Duodenal mucosa (tissue), 2 donors: ENCODE data around the gene GLIS1.

ENCODE experiments used
- H3K27ac ChIP-seq: one replicate; pipeline ENCODE4 v1.7.0; 2013; ENCODE audit warnings: low read depth, low read length
- H3K27me3 ChIP-seq, 2 donors: one replicate each; pipeline ENCODE4 v1.7.0; 2013; ENCODE audit warnings: low read length in 2 of 2, control low read depth in 1 of 2; ENCODE audit not compliant: insufficient read depth in 2 of 2, control insufficient read depth in 1 of 2
- H3K36me3 ChIP-seq, 2 donors: one replicate each; pipeline ENCODE4 v1.7.0; 2013; ENCODE audit warnings: low read length in 2 of 2, control low read depth in 1 of 2; ENCODE audit not compliant: insufficient read depth in 2 of 2, control insufficient read depth in 1 of 2
- H3K4me1 ChIP-seq, 2 donors: one replicate each; pipeline ENCODE4 v1.7.0; 2013; ENCODE audit warnings: low read length in 2 of 2, control low read depth in 1 of 2; ENCODE audit not compliant: insufficient read depth in 2 of 2, control insufficient read depth in 1 of 2
- H3K4me3 ChIP-seq, 2 donors: one replicate each; pipeline ENCODE4 v1.7.0; 2013; ENCODE audit warnings: low read length in 2 of 2, low read depth in 1 of 2
- H3K9ac ChIP-seq, 2 donors: one replicate each; pipeline ENCODE4 v1.7.0; 2013; ENCODE audit warnings: low read length in 2 of 2, low read depth in 1 of 2
- H3K9me3 ChIP-seq, 2 donors: one replicate each; pipeline ENCODE4 v1.7.0; 2013; ENCODE audit warnings: low read length in 2 of 2, control low read depth in 1 of 2; ENCODE audit not compliant: control insufficient read depth in 1 of 2

GLIS1 gene

GRCh38 chr1:53505401-53505800 is 233.6 kb downstream of the GLIS1 start:
- H3K36me3 ChIP-seq: no peaks in the 10 kb centered on the region
- H3K9ac ChIP-seq: no peak overlapping the region
- H3K4me1 ChIP-seq: no peaks in the 10 kb centered on the region
- no peak overlapping the region for H3K4me3 ChIP-seq
- peaks cover 0 to 4% of the 10 kb centered on the region in 2 donors for H3K27me3 ChIP-seq
- no peaks in the 10 kb centered on the region for H3K9me3 ChIP-seq
- no peak overlapping the region for H3K27ac ChIP-seq

GRCh38 chr1:53504901-53505300 is 234.1 kb downstream of the GLIS1 start:
- H3K4me1 ChIP-seq: no peaks in the 10 kb centered on the region
- H3K27me3 ChIP-seq: peaks cover 0 to 4% of the 10 kb centered on the region in 2 donors
- no peak overlapping the region for H3K9ac ChIP-seq
- no peak overlapping the region for H3K27ac ChIP-seq
- H3K4me3 ChIP-seq: no peak overlapping the region
- no peaks in the 10 kb centered on the region for H3K9me3 ChIP-seq
- H3K36me3 ChIP-seq: no peaks in the 10 kb centered on the region

- Histone ChIP-seq H3K36me3 (no peaks in the 10 kb centered on the region), H3K9ac (no peak overlapping the region), H3K27me3 (peaks cover 0 to 4% of the 10 kb centered on the region in 2 donors), H3K27ac (no peak overlapping the region), H3K4me3 (no peak overlapping the region), H3K9me3 (no peaks in the 10 kb centered on the region), H3K4me1 (no peaks in the 10 kb centered on the region)
Observed at GRCh38 chr1:53503433-53504217, 235.3 kb downstream of the GLIS1 start.

- no peak overlapping the region for H3K9ac ChIP-seq
- no peaks in the 10 kb centered on the region for H3K9me3 ChIP-seq
- H3K27me3 ChIP-seq: peaks cover 0 to 4% of the 10 kb centered on the region in 2 donors
- no peaks in the 10 kb centered on the region for H3K4me1 ChIP-seq
- no peak overlapping the region for H3K27ac ChIP-seq
- no peak overlapping the region for H3K4me3 ChIP-seq
- no peaks in the 10 kb centered on the region for H3K36me3 ChIP-seq
Observed at GRCh38 chr1:53502641-53503432, 236.1 kb downstream of the GLIS1 start.

- H3K27me3 ChIP-seq: peaks cover 0 to 4% of the 10 kb centered on the region in 2 donors
- H3K27ac ChIP-seq: no peak overlapping the region
- H3K36me3 ChIP-seq: no peaks in the 10 kb centered on the region
- no peaks in the 10 kb centered on the region for H3K9me3 ChIP-seq
- H3K4me3 ChIP-seq: no peak overlapping the region
- no peaks in the 10 kb centered on the region for H3K4me1 ChIP-seq
- no peak overlapping the region for H3K9ac ChIP-seq
Observed at GRCh38 chr1:53501065-53502005, 237.6 kb downstream of the GLIS1 start.

GRCh38 chr1:53500204-53501064 is 238.5 kb downstream of the GLIS1 start:
- Histone ChIP-seq H3K4me1 (no peaks in the 10 kb centered on the region), H3K4me3 (no peak overlapping the region), H3K36me3 (no peaks in the 10 kb centered on the region), H3K27me3 (peaks cover 0 to 4% of the 10 kb centered on the region in 2 donors), H3K27ac (no peak overlapping the region), H3K9ac (no peak overlapping the region), H3K9me3 (no peaks in the 10 kb centered on the region)

- Histone ChIP-seq H3K4me3 (no peak overlapping the region), H3K27me3 (peaks cover 0 to 4% of the 10 kb centered on the region in 2 donors), H3K9me3 (no peaks in the 10 kb centered on the region), H3K36me3 (no peaks in the 10 kb centered on the region), H3K27ac (no peak overlapping the region), H3K9ac (no peak overlapping the region), H3K4me1 (no peaks in the 10 kb centered on the region)
Observed at GRCh38 chr1:53499257-53500203, 239.4 kb downstream of the GLIS1 start.

- no peaks in the 10 kb centered on the region for H3K36me3 ChIP-seq
- H3K9me3 ChIP-seq: no peaks in the 10 kb centered on the region
- H3K9ac ChIP-seq: no peak overlapping the region
- no peak overlapping the region for H3K4me3 ChIP-seq
- H3K27me3 ChIP-seq: peaks cover 0 to 4% of the 10 kb centered on the region in 2 donors
- H3K27ac ChIP-seq: no peak overlapping the region
- no peaks in the 10 kb centered on the region for H3K4me1 ChIP-seq
Observed at GRCh38 chr1:53498555-53499131, 240.3 kb downstream of the GLIS1 start.
